Natural killer cell (primary cell): ENCODE measurements around the gene DCAF5. TPM values are rescaled to one million over a fixed set of nuclear protein-coding genes. Genes with fewer than 3 reads are reported as not detected.

Source experiments
- ATAC-seq, 3 donors: fragments of 150-1000 bp in 2 of 3; fragments of 200-7000 bp in 1 of 3; cut with Tn5 transposase; 1 replicate in 1 of 3; 2 replicates in 2 of 3; pipeline ENCODE4 v1.10.0; 2021; ENCODE audit warnings: mild to moderate bottlenecking in 2 of 3, moderate library complexity in 2 of 3
- DNase-seq, 2 donors: peaks; one replicate each; pipeline versions ENCODE4 v3.0.0 to v3.0.0-alpha.2; 2013 to 2021; ENCODE audit warnings: mixed read lengths in 1 of 2
- H3K27ac ChIP-seq: one replicate; pipeline ENCODE4 v1.5.1; 2013; ENCODE audit warnings: mild to moderate bottlenecking, low read length
- H3K27me3 ChIP-seq: one replicate; pipeline ENCODE4 v1.6.1; 2013; ENCODE audit warnings: low read length; ENCODE audit not compliant: control insufficient read depth, insufficient read depth
- H3K36me3 ChIP-seq: one replicate; pipeline ENCODE4 v1.6.1; 2013; ENCODE audit warnings: low read length; ENCODE audit not compliant: control insufficient read depth, insufficient read depth
- H3K4me1 ChIP-seq: one replicate; pipeline ENCODE4 v1.6.1; 2013; ENCODE audit warnings: low read length; ENCODE audit not compliant: control insufficient read depth, insufficient read depth
- H3K4me3 ChIP-seq: one replicate; pipeline ENCODE4 v1.5.1; 2013; ENCODE audit warnings: low read length
- H3K9me3 ChIP-seq: one replicate; pipeline ENCODE4 v1.6.1; 2013; ENCODE audit warnings: low read length; ENCODE audit not compliant: control insufficient read depth, insufficient read depth
- H3K27ac Mint-ChIP-seq, 2 donors: one replicate each; pipeline ENCODE4 v1.8.0; 2022; ENCODE audit warnings: mild to moderate bottlenecking in 2 of 2, mixed read lengths in 2 of 2, moderate library complexity in 1 of 2
- H3K27me3 Mint-ChIP-seq, 2 donors: one replicate each; pipeline ENCODE4 v1.8.0; 2022; ENCODE audit warnings: low read depth in 2 of 2, mixed read lengths in 2 of 2
- H3K36me3 Mint-ChIP-seq: one replicate; pipeline ENCODE4 v1.8.0; 2022; ENCODE audit warnings: mixed read lengths
- H3K4me1 Mint-ChIP-seq, 2 donors: one replicate each; pipeline ENCODE4 v1.8.0; 2022; ENCODE audit warnings: mixed read lengths in 2 of 2
- H3K4me3 Mint-ChIP-seq: one replicate; pipeline ENCODE4 v1.8.0; 2022; ENCODE audit warnings: mild to moderate bottlenecking, moderate library complexity, mixed read lengths
- H3K9me3 Mint-ChIP-seq, 2 donors: one replicate each; pipeline ENCODE4 v1.8.0; 2022; ENCODE audit warnings: mixed read lengths in 2 of 2
- WGBS: methylation state at CpG from one replicate; pipeline ENCODE4 v1.1.7; 2013; ENCODE audit warnings: missing lambda C conversion rate; ENCODE audit not compliant: insufficient coverage; 5-methylcytosine and 5-hydroxymethylcytosine counted together
- intact Hi-C: fragments of 100-400 bp; cut with micrococcal nuclease; formaldehyde crosslinking; loops from one replicate; pipeline ENCODE4 v1.14.2; 2022
- total RNA-seq, 4 donors: library from RNA; stranded (reverse); fragments of 120-200 nt in 1 of 4; gene quantifications; one replicate each; pipeline versions ENCODE4 v1.2.3 to v1.2.4, GENCODE V29; 2013 to 2022
- TF ChIP-seq, protein P1 (sequence below): fragments of 200-600 bp; IDR thresholded peaks from one replicate; pipeline ENCODE4 v1.8.0; 2022; ENCODE audit warnings: antibody characterized with exemption

The DCAF5 gene
- total RNA-seq, 3 donors from 2014 or later (not counting 1 experiment from before 2014, with no cell fraction given) = 92.0 to 112 (median 99.2) TPM

DNA sequence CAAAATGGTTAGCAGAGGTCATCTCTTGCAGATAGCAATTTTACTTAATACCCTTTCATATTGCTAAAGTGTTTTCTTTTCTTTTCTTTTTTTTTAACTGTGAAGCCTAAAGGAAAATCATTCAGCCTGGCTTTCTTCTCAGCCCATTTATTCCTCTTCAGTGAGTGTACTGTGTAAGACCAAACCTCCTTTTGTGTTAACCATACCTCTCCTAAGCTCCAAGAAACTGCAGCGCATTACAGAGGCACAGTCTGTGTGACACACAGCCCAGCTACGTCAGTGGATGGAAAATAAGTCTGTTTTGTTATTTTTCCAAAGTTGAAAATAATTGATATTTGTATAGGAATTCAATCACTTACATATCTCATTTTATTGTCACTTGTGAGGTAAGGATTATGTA lies 21.7 kb downstream of the DCAF5 start:
- Histone ChIP-seq H3K27ac (no peak overlapping the region), H3K9me3 (no peaks in the 10 kb centered on the region), H3K27me3 (no peaks in the 10 kb centered on the region), H3K4me1 (peaks cover 8% of the 10 kb centered on the region), H3K36me3 (no peaks in the 10 kb centered on the region), H3K4me3 (no peak overlapping the region)
- Mint-ChIP-seq H3K27me3 (no peaks in the 10 kb centered on the region), H3K27ac (peak overlapping the region; percentile 60 to 85), H3K4me1 (peaks cover 75 to 86% of the 10 kb centered on the region in 2 donors), H3K36me3 (no peaks in the 10 kb centered on the region), H3K9me3 (no peaks in the 10 kb centered on the region), H3K4me3 (no peak overlapping the region)
- no CpG with 5 or more reads among the region's 2 CpGs for WGBS
- TF ChIP-seq, protein P1, sequence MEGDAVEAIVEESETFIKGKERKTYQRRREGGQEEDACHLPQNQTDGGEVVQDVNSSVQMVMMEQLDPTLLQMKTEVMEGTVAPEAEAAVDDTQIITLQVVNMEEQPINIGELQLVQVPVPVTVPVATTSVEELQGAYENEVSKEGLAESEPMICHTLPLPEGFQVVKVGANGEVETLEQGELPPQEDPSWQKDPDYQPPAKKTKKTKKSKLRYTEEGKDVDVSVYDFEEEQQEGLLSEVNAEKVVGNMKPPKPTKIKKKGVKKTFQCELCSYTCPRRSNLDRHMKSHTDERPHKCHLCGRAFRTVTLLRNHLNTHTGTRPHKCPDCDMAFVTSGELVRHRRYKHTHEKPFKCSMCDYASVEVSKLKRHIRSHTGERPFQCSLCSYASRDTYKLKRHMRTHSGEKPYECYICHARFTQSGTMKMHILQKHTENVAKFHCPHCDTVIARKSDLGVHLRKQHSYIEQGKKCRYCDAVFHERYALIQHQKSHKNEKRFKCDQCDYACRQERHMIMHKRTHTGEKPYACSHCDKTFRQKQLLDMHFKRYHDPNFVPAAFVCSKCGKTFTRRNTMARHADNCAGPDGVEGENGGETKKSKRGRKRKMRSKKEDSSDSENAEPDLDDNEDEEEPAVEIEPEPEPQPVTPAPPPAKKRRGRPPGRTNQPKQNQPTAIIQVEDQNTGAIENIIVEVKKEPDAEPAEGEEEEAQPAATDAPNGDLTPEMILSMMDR = no peak
- DNase-seq = no peak
- intact Hi-C loops = no loop called here
- ATAC-seq = no peak

DNA sequence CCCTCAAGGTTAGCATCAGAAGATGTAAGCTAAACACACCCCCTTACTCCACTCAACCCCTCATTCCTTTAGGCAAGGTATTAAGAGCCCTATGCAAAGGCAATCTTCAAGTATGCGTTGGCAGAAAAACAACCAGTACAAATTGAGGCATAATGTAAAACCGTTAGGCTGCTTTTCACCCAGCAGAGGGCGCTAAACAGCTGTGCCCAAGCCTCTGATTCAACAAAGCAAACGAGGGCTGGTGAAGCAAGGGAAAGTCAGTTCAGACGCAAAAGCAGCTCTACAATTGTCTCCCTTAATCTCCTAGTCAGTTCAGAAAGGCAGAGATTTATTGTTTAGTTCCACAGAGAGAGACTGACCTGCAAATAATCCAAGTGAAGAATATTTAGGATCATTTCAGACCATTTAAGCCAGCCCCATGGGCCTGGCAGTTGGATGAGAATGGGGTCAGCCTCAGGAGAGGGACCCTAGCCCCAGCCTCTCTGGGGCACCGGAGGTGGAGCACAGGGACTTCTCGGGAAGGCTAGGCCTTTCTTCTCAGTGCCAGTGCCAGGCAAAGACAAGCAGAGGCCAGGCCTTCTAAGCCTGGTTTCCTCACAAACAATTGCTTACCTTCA lies 23.5 kb downstream of the DCAF5 start:
- Mint-ChIP-seq H3K4me1 (peaks cover 88% of the 10 kb centered on the region in 2 donors), H3K9me3 (no peaks in the 10 kb centered on the region), H3K4me3 (no peak overlapping the region), H3K36me3 (no peaks in the 10 kb centered on the region), H3K27ac (peak overlapping the region; percentile 34 to 85), H3K27me3 (no peaks in the 10 kb centered on the region)
- TF ChIP-seq, protein P1 = peak; percentile 92
- Histone ChIP-seq H3K27ac (peak overlapping the region; percentile 12), H3K9me3 (no peaks in the 10 kb centered on the region), H3K27me3 (no peaks in the 10 kb centered on the region), H3K4me1 (peaks cover 8% of the 10 kb centered on the region), H3K36me3 (no peaks in the 10 kb centered on the region), H3K4me3 (no peak overlapping the region)
- DNase-seq (peak; percentile 50 to 92), ATAC-seq (peak; percentile 84 to 90 (median 87))
- intact Hi-C loops = loop anchor here (1.0 kb wide), 3 partner anchors 62 to 331 kb away; partner anchors contain the start of gene EXD2
- WGBS = 29% methylated on average over 7 of the region's 7 CpGs

DNA sequence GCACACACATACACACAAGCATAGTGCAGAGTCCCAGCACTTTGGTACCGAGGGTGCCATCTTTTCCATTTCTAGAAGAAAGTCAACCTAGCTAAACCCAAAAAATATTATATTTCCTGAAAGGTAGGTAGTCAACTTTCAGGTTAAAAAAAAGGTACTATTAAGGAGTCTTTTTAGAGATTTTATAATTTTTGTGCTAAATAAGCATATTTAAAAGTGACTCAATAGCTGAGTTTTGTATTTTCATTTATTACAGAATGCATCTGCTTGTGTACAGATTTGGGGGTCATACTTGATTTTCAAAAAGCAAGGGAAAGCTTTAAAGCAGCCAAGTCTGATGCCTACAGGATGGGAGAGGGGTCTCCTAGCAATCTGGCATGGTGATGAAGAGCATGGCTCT lies 34.6 kb downstream of the DCAF5 start:
- H3K27me3 Mint-ChIP-seq = no peaks in the 10 kb centered on the region
- peaks cover 12% of the 10 kb centered on the region for H3K36me3 Mint-ChIP-seq
- Histone ChIP-seq H3K27ac (no peak overlapping the region), H3K27me3 (no peaks in the 10 kb centered on the region), H3K9me3 (no peaks in the 10 kb centered on the region), H3K4me1 (no peaks in the 10 kb centered on the region), H3K36me3 (peaks cover 62% of the 10 kb centered on the region), H3K4me3 (no peak overlapping the region)
- 100% methylated on average over 1 of the region's 1 CpG for WGBS
- H3K4me3 Mint-ChIP-seq = no peak overlapping the region
- peaks cover 48 to 57% of the 10 kb centered on the region in 2 donors for H3K4me1 Mint-ChIP-seq
- intact Hi-C loops = no loop called here
- DNase-seq (no peak), ATAC-seq (no peak)
- no peaks in the 10 kb centered on the region for H3K9me3 Mint-ChIP-seq
- H3K27ac Mint-ChIP-seq = no peak overlapping the region
- TF ChIP-seq, protein P1 = no peak
